Glutamatergic neuron (in vitro differentiated cells): ENCODE results near the gene CALN1. TPM values are rescaled to one million over a fixed set of nuclear protein-coding genes. Genes with fewer than 3 reads are reported as not detected.
"Not testable (repeated sequence)": the region's sequence is repeated elsewhere in the genome, so short reads cannot be mapped to it uniquely, and the experiment has no call there.

ENCODE experiments used
- DNase-seq: peaks from one replicate; pipeline ENCODE4 v3.0.0; 2022
- H3K27ac Mint-ChIP-seq: one replicate; pipeline ENCODE4 v1.8.0; 2020; ENCODE audit warnings: mild to moderate bottlenecking, mixed read lengths, inconsistent platforms; ENCODE audit not compliant: unreplicated experiment
- H3K27me3 Mint-ChIP-seq: one replicate; pipeline ENCODE4 v1.8.0; 2020; ENCODE audit warnings: mild to moderate bottlenecking, moderate library complexity, mixed read lengths, inconsistent platforms; ENCODE audit not compliant: unreplicated experiment
- H3K36me3 Mint-ChIP-seq: one replicate; pipeline ENCODE4 v1.8.0; 2020; ENCODE audit warnings: mild to moderate bottlenecking, mixed read lengths, inconsistent platforms; ENCODE audit not compliant: unreplicated experiment
- H3K4me1 Mint-ChIP-seq: one replicate; pipeline ENCODE4 v1.8.0; 2020; ENCODE audit warnings: mild to moderate bottlenecking, low read depth, mixed read lengths, inconsistent platforms; ENCODE audit not compliant: unreplicated experiment
- H3K4me3 Mint-ChIP-seq: one replicate; pipeline ENCODE4 v1.8.0; 2020; ENCODE audit warnings: mild to moderate bottlenecking, mixed read lengths, inconsistent platforms; ENCODE audit not compliant: unreplicated experiment
- H3K9me3 Mint-ChIP-seq: one replicate; pipeline ENCODE4 v1.8.0; 2020; ENCODE audit warnings: mild to moderate bottlenecking, moderate library complexity, mixed read lengths, inconsistent platforms; ENCODE audit not compliant: unreplicated experiment
- total RNA-seq: library from RNA; stranded (reverse); fragmentation: NEBNext Ultra II Directional; extraction: Animal tissue kit (Norgen Biotek cat#: 25700); gene quantifications from one replicate; pipeline ENCODE4 v1.2.1, GENCODE V29; 2021; ENCODE audit not compliant: unreplicated experiment
- TF ChIP-seq, protein P1 (sequence below): fragments of 200-600 bp; sonication (generic); IDR thresholded peaks from one replicate; pipeline ENCODE4 v1.5.0; 2021; ENCODE audit not compliant: partially characterized antibody, unreplicated experiment

CALN1 gene
- total RNA-seq, 1 donor from 2014 or later = 3.5 TPM

- no peaks in the 10 kb centered on the region for H3K9me3 Mint-ChIP-seq
- TF ChIP-seq, protein P1, sequence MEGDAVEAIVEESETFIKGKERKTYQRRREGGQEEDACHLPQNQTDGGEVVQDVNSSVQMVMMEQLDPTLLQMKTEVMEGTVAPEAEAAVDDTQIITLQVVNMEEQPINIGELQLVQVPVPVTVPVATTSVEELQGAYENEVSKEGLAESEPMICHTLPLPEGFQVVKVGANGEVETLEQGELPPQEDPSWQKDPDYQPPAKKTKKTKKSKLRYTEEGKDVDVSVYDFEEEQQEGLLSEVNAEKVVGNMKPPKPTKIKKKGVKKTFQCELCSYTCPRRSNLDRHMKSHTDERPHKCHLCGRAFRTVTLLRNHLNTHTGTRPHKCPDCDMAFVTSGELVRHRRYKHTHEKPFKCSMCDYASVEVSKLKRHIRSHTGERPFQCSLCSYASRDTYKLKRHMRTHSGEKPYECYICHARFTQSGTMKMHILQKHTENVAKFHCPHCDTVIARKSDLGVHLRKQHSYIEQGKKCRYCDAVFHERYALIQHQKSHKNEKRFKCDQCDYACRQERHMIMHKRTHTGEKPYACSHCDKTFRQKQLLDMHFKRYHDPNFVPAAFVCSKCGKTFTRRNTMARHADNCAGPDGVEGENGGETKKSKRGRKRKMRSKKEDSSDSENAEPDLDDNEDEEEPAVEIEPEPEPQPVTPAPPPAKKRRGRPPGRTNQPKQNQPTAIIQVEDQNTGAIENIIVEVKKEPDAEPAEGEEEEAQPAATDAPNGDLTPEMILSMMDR = no peak
- no peaks in the 10 kb centered on the region for H3K36me3 Mint-ChIP-seq
- no peak for DNase-seq
- no peak overlapping the region for H3K4me3 Mint-ChIP-seq
- peaks cover 1% of the 10 kb centered on the region for H3K27me3 Mint-ChIP-seq
- H3K27ac Mint-ChIP-seq = no peak overlapping the region
- H3K4me1 Mint-ChIP-seq = peaks cover 3% of the 10 kb centered on the region
Observed at GRCh38 chr7:72078856-72079255, 333.3 kb downstream of the CALN1 start.

DNA sequence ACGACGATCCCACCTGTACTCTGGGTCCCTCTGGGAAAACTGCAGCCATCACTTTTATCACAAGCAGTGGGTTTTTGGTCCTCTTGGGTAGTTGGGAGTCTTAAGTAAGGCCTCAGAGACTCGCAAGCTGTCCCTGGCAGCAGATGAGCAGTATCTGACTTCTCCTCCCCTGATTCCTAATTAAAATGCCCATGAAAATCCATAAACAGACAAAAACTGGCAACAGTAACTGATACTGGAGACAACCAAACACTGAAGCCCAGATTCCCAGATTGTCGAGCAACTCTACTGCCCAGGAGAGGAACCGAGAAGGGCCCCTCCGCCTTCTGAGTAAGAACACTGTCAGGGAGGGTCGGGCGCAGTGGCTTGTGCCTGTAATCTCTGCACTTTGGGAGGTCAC lies 333.8 kb downstream of the CALN1 start:
- TF ChIP-seq, protein P1 = no peak
- H3K9me3 Mint-ChIP-seq = no peaks in the 10 kb centered on the region
- H3K27ac Mint-ChIP-seq = no peak overlapping the region
- H3K36me3 Mint-ChIP-seq = no peaks in the 10 kb centered on the region
- no peak for DNase-seq
- H3K4me3 Mint-ChIP-seq = no peak overlapping the region
- peaks cover 3% of the 10 kb centered on the region for H3K4me1 Mint-ChIP-seq
- peaks cover 1% of the 10 kb centered on the region for H3K27me3 Mint-ChIP-seq

GRCh38 chr7:72077786-72078185 lies 334.4 kb downstream of the CALN1 start:
- H3K4me1 Mint-ChIP-seq = peaks cover 3% of the 10 kb centered on the region
- no peaks in the 10 kb centered on the region for H3K9me3 Mint-ChIP-seq
- no peak overlapping the region for H3K4me3 Mint-ChIP-seq
- no peaks in the 10 kb centered on the region for H3K36me3 Mint-ChIP-seq
- DNase-seq = no peak
- H3K27me3 Mint-ChIP-seq = peaks cover 1% of the 10 kb centered on the region
- H3K27ac Mint-ChIP-seq = no peak overlapping the region
- TF ChIP-seq, protein P1 = no peak

DNA sequence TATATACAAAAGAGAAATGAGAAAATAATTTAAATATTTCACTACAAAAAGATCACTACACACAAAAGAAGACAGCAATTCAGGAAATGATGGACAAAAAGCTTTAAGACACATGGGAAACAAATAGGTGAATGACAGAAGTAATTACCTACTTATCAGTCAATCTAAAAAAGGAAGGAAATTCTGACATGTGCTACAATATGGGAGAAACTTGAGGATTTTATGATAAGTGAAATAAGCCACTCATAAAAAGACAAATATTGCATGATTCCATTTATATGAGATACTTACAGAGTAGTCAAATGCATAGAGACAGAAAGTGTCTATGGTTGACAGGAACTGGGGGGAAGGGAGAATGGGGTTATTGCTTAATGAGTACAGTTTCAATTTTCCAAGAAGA lies 339.2 kb downstream of the CALN1 start:
- no peak overlapping the region for H3K4me3 Mint-ChIP-seq
- no peak for DNase-seq
- no peaks in the 10 kb centered on the region for H3K27me3 Mint-ChIP-seq
- no peak overlapping the region for H3K27ac Mint-ChIP-seq
- TF ChIP-seq, protein P1 = no peak
- no peaks in the 10 kb centered on the region for H3K36me3 Mint-ChIP-seq
- peaks cover 3% of the 10 kb centered on the region for H3K4me1 Mint-ChIP-seq
- H3K9me3 Mint-ChIP-seq = no peaks in the 10 kb centered on the region

- no peaks in the 10 kb centered on the region for H3K9me3 Mint-ChIP-seq
- no peaks in the 10 kb centered on the region for H3K4me1 Mint-ChIP-seq
- no peaks in the 10 kb centered on the region for H3K36me3 Mint-ChIP-seq
- no peak overlapping the region for H3K27ac Mint-ChIP-seq
- no peak for DNase-seq
- H3K27me3 Mint-ChIP-seq = peaks cover 2% of the 10 kb centered on the region
- H3K4me3 Mint-ChIP-seq = no peak overlapping the region
- TF ChIP-seq, protein P1 = no peak
Observed at GRCh38 chr7:72069263-72069662, 342.9 kb downstream of the CALN1 start.

- not testable (repeated sequence) for H3K4me3 Mint-ChIP-seq, H3K27me3 Mint-ChIP-seq, H3K9me3 Mint-ChIP-seq, H3K4me1 Mint-ChIP-seq, H3K36me3 Mint-ChIP-seq, H3K27ac Mint-ChIP-seq, DNase-seq
Observed at GRCh38 chr7:72065764-72066163, 346.4 kb downstream of the CALN1 start.
